ENCODE measurements around the gene SCFD2. TPM values are rescaled to one million over a fixed set of nuclear protein-coding genes. Genes with fewer than 3 reads are reported as not detected.
"Not testable (repeated sequence)": the region's sequence is repeated elsewhere in the genome, so short reads cannot be mapped to it uniquely, and the experiment has no call there.

SCFD2 gene
- total RNA-seq, 1 experiment from 2014 or later, result 19.2 TPM

DNA sequence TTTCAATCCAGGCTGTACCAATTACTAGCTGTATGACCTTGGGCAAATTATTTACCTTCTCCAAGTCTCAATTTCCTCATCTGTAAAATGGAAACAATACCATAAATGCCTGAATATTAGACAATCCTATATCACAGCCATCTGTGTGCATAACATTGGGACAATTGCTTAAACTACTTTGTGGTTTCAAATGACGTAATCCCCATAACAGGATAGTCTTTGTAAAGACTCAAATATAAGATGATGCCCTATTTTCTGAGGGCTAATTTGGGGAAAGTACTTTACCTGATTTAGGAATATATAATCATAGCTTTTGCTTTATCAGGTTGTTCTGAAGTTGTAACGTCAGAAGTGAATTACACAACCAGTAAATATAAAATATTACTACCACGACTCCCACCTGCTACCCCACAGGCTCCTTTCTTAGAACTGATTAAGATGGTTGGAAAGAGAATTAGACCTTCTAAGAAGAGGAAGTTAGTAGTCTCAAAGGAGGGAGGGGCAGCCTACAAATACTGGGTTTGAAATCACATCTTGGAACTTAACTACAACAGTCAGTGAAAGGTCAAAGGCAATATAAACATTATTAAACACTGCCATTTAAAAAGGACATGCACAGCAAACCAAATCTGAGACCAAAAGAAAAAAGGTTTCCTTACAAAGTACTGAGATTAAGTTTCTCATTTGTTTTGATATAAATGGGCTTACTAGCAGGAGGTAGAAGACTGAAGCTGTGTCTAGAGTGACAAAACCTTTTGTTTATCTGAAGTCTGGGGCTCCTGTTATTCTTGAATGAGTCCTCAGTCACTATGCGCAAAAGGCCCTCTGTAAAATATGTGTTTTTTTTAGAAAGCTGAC lies 215.0 kb downstream of the SCFD2 start:
- Mint-ChIP-seq H3K4me1 (ENCODE audit: insufficient read depth, unreplicated experiment) (no peaks in the 10 kb centered on the region), H3K9me3 (ENCODE audit: unreplicated experiment) (no peaks in the 10 kb centered on the region), H3K36me3 (ENCODE audit: insufficient read depth, unreplicated experiment) (no peaks in the 10 kb centered on the region), H3K4me3 (ENCODE audit: unreplicated experiment) (no peak overlapping the region), H3K27me3 (ENCODE audit: insufficient read depth, unreplicated experiment) (no peaks in the 10 kb centered on the region), H3K27ac (ENCODE audit: low read depth, unreplicated experiment) (no peak overlapping the region)
- BruUV-seq (replicated peaks), result no TSS peak
- POLR2A ChIA-PET, result no interaction called here
- intact Hi-C loops (cut with micrococcal nuclease), result no loop called here
- DNase-seq (ENCODE audit: unreplicated experiment), result no peak
- CTCF ChIA-PET, result interaction anchor here (0.6 kb wide), 1 partner anchor 130 kb away, joined by 3 read pairs; no protein-coding TSS in a partner anchor
- TF ChIP-seq CTCF (IDR thresholded peaks at IDR 0.05; ENCODE audit: unreplicated experiment), result no peak

- H3K9me3 Mint-ChIP-seq (ENCODE audit: unreplicated experiment), result no peaks in the 10 kb centered on the region
- intact Hi-C loops (cut with micrococcal nuclease), result no loop called here
- no TSS peak for BruUV-seq (replicated peaks)
- ChIA-PET POLR2A (no interaction called here), CTCF (no interaction called here)
- H3K4me3 Mint-ChIP-seq (ENCODE audit: unreplicated experiment), result no peak overlapping the region
- H3K4me1 Mint-ChIP-seq (ENCODE audit: insufficient read depth, unreplicated experiment), result no peaks in the 10 kb centered on the region
- no peak for DNase-seq (ENCODE audit: unreplicated experiment)
- TF ChIP-seq CTCF (IDR thresholded peaks at IDR 0.05; ENCODE audit: unreplicated experiment), result no peak
- H3K27me3 Mint-ChIP-seq (ENCODE audit: insufficient read depth, unreplicated experiment), result no peaks in the 10 kb centered on the region
- H3K27ac Mint-ChIP-seq (ENCODE audit: low read depth, unreplicated experiment), result no peak overlapping the region
- peaks cover 15% of the 10 kb centered on the region for H3K36me3 Mint-ChIP-seq (ENCODE audit: insufficient read depth, unreplicated experiment)
Observed at GRCh38 chr4:53147711-53148110, 218.2 kb downstream of the SCFD2 start.

DNA sequence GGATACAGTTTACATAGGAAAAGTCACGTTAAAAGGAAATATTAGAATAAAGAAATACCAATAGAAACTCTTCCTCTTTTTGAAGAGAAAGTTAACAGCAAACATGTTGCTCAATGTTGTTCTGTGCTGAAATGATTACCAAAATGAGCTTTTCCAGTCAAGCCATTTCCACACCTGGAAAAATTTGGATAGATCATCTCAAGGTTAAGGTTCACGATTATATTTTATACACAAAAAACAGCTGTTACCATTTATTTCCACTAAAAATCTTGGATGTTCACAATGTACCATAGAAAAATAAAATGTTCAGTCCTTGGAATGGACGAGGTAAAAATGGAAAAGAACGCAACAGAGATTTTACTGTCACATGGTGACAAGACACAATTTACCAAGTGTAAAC lies 218.7 kb downstream of the SCFD2 start:
- no peak overlapping the region for H3K4me3 Mint-ChIP-seq (ENCODE audit: unreplicated experiment)
- no peaks in the 10 kb centered on the region for H3K27me3 Mint-ChIP-seq (ENCODE audit: insufficient read depth, unreplicated experiment)

GRCh38 chr4:53141308-53141707 lies 224.6 kb downstream of the SCFD2 start:
- Mint-ChIP-seq H3K36me3 (ENCODE audit: insufficient read depth, unreplicated experiment) (peaks cover 15% of the 10 kb centered on the region), H3K4me1 (ENCODE audit: insufficient read depth, unreplicated experiment) (no peaks in the 10 kb centered on the region), H3K9me3 (ENCODE audit: unreplicated experiment) (no peaks in the 10 kb centered on the region), H3K27ac (ENCODE audit: low read depth, unreplicated experiment) (no peak overlapping the region), H3K4me3 (ENCODE audit: unreplicated experiment) (no peak overlapping the region), H3K27me3 (ENCODE audit: insufficient read depth, unreplicated experiment) (no peaks in the 10 kb centered on the region)
- intact Hi-C loops (cut with micrococcal nuclease), result no loop called here
- ChIA-PET POLR2A (no interaction called here), CTCF (no interaction called here)
- BruUV-seq (replicated peaks), result no TSS peak
- no peak for DNase-seq (ENCODE audit: unreplicated experiment)
- TF ChIP-seq CTCF (IDR thresholded peaks at IDR 0.05; ENCODE audit: unreplicated experiment), result no peak

More for the DNA sequence above, 218.7 kb downstream of the SCFD2 start:
- DNase-seq (ENCODE audit: unreplicated experiment), result no peak
- POLR2A ChIA-PET, result interaction anchor here (0.7 kb wide), 1 partner anchor 16 kb away, joined by 3 read pairs; no protein-coding TSS in a partner anchor
- TF ChIP-seq CTCF (IDR thresholded peaks at IDR 0.05; ENCODE audit: unreplicated experiment), result no peak
- H3K27ac Mint-ChIP-seq (ENCODE audit: low read depth, unreplicated experiment), result no peak overlapping the region
- intact Hi-C loops (cut with micrococcal nuclease), result no loop called here
- BruUV-seq (replicated peaks), result no TSS peak
- H3K36me3 Mint-ChIP-seq (ENCODE audit: insufficient read depth, unreplicated experiment), result peaks cover 15% of the 10 kb centered on the region
- CTCF ChIA-PET, result no interaction called here
- H3K9me3 Mint-ChIP-seq (ENCODE audit: unreplicated experiment), result no peaks in the 10 kb centered on the region
- H3K4me1 Mint-ChIP-seq (ENCODE audit: insufficient read depth, unreplicated experiment), result no peaks in the 10 kb centered on the region

- H3K27ac Mint-ChIP-seq (ENCODE audit: low read depth, unreplicated experiment); H3K9me3 Mint-ChIP-seq (ENCODE audit: unreplicated experiment); H3K27me3 Mint-ChIP-seq (ENCODE audit: insufficient read depth, unreplicated experiment); H3K36me3 Mint-ChIP-seq (ENCODE audit: insufficient read depth, unreplicated experiment); CTCF ChIA-PET; H3K4me3 Mint-ChIP-seq (ENCODE audit: unreplicated experiment); intact Hi-C loops (cut with micrococcal nuclease); H3K4me1 Mint-ChIP-seq (ENCODE audit: insufficient read depth, unreplicated experiment); POLR2A ChIA-PET; DNase-seq (ENCODE audit: unreplicated experiment); BruUV-seq (replicated peaks): not testable (repeated sequence)
Observed at GRCh38 chr4:53139256-53139655, 226.6 kb downstream of the SCFD2 start.
